HCT116 (cell line): Measurements from ENCODE around the gene FRY. TPM values are rescaled to one million over a fixed set of nuclear protein-coding genes. Genes with fewer than 3 reads are reported as not detected.

Source experiments
- ATAC-seq: fragments of 200-7000 bp; cut with Tn5 transposase; 2 replicates; pipeline ENCODE4 v1.9.1; 2020; ENCODE audit warnings: mild to moderate bottlenecking, moderate library complexity
- BruUV-seq: library from RNA; stranded (reverse); fragments of 400-500 nt; replicated peaks from 2 replicates; lab custom pipeline; 2021; lab: Mats Ljungman, UMichigan
- CTCF ChIA-PET: fragments of 300-600 bp; sonication (Branson Sonifier 250); formaldehyde crosslinking; loops from one replicate; lab custom pipeline; 2021; ENCODE audit warnings: antibody characterized with exemption; lab: Charles Lee
- POLR2A ChIA-PET: fragments of 300-600, 350-600 bp; sonication (Branson Sonifier 250); formaldehyde crosslinking; loops from one replicate; lab custom pipeline; 2021; ENCODE audit warnings: antibody characterized with exemption; lab: Charles Lee
- RAD21 ChIA-PET, 2 experiments: fragments of 300-600 bp; sonication (Branson Sonifier 250); formaldehyde crosslinking; loops; one replicate each; lab custom pipeline; 2023; ENCODE audit warnings: low total read pairs in 2 of 2; ENCODE audit not compliant: uncharacterized antibody in 2 of 2, unreplicated experiment in 2 of 2, low non-redundant PET in 1 of 2; lab: Charles Lee
- DNase-seq: peaks from one replicate; pipeline ENCODE4 v3.0.0-alpha.2; 2010; ENCODE audit warnings: low read depth, low spot score
- H2AFZ ChIP-seq: fragments of 200-600 bp; shearing (Covaris generic), sonication (generic); 2 replicates; pipeline ENCODE4 v1.6.1; 2017; ENCODE audit warnings: low read depth, mixed run types, mixed read lengths, antibody characterized with exemption, low read length; ENCODE audit not compliant: poor library complexity, severe bottlenecking
- H3K27ac ChIP-seq: 2 replicates; pipeline ENCODE4 v1.5.1; 2012; ENCODE audit warnings: low read depth, low read length
- H3K27me3 ChIP-seq: fragments of 200-600 bp; sonication (generic); 2 replicates; pipeline ENCODE4 v1.6.1; 2016; ENCODE audit warnings: mixed run types, low read length, mixed read lengths; ENCODE audit not compliant: insufficient read depth
- H3K36me3 ChIP-seq, 2 experiments: fragments of 200-500 bp in 1 of 2; fragments of 200-600 bp in 1 of 2; sonication (Bioruptor generic) in 1 of 2; sonication (generic) in 1 of 2; 2 replicates each; pipeline versions ENCODE4 v1.5.1 to v1.6.1; 2014 to 2016; ENCODE audit warnings: low read length in 2 of 2, inconsistent platforms in 1 of 2, mixed read lengths in 1 of 2, mixed run types in 1 of 2; ENCODE audit not compliant: insufficient read depth in 2 of 2, control insufficient read depth in 1 of 2
- H3K4me1 ChIP-seq, 2 experiments: fragments of 200-600 bp in 1 of 2; sonication (generic) in 1 of 2; 2 replicates each; pipeline versions ENCODE4 v1.5.1 to v1.6.1; 2012 to 2017; ENCODE audit warnings: low read length in 2 of 2, inconsistent platforms in 1 of 2, mild to moderate bottlenecking in 1 of 2, mixed read lengths in 1 of 2, mixed run types in 1 of 2, moderate library complexity in 1 of 2; ENCODE audit not compliant: insufficient read depth in 2 of 2, control insufficient read depth in 1 of 2
- H3K4me2 ChIP-seq: fragments of 200-600 bp; sonication (generic); 2 replicates; pipeline ENCODE4 v1.6.1; 2017; ENCODE audit warnings: mixed run types, low read length, mixed read lengths
- H3K4me3 ChIP-seq, 2 experiments: fragments of 200-600 bp in 1 of 2; sonication (generic) in 1 of 2; replicated peaks in 1 of 2; 2 replicates each; pipeline ENCODE4 v1.5.1; 2011 to 2016; ENCODE audit warnings: low read length in 2 of 2, control low read depth in 1 of 2, low read depth in 1 of 2, mild to moderate bottlenecking in 1 of 2, mixed read lengths in 1 of 2, mixed run types in 1 of 2
- H3K79me2 ChIP-seq: fragments of 200-600 bp; sonication (generic); 2 replicates; pipeline ENCODE4 v1.6.1; 2017; ENCODE audit warnings: mild to moderate bottlenecking, mixed run types, low read length, moderate library complexity, mixed read lengths; ENCODE audit not compliant: insufficient read depth
- H3K9ac ChIP-seq: fragments of 200-600 bp; sonication (generic); 2 replicates; pipeline ENCODE4 v1.6.1; 2016; ENCODE audit warnings: low read length, mixed read lengths
- H3K9me2 ChIP-seq: fragments of 200-600 bp; sonication (generic), shearing (Covaris generic); 2 replicates; pipeline ENCODE4 v1.6.1; 2017; ENCODE audit warnings: mixed run types, mild to moderate bottlenecking, moderate library complexity; ENCODE audit not compliant: insufficient read depth
- H3K9me3 ChIP-seq, 2 experiments: fragments of 200-500 bp in 1 of 2; fragments of 200-600 bp in 1 of 2; sonication (Bioruptor generic) in 1 of 2; sonication (generic) in 1 of 2; 2 replicates each; pipeline ENCODE4 v1.6.1; 2014 to 2017; ENCODE audit warnings: low read length in 2 of 2, mixed read lengths in 2 of 2, inconsistent platforms in 1 of 2, low read depth in 1 of 2, mild to moderate bottlenecking in 1 of 2, mixed run types in 1 of 2, moderate library complexity in 1 of 2; ENCODE audit not compliant: control insufficient read depth in 1 of 2, insufficient read depth in 1 of 2
- H4K20me1 ChIP-seq: fragments of 200-600 bp; sonication (generic), shearing (Covaris generic); 2 replicates; pipeline ENCODE4 v1.6.1; 2017; ENCODE audit warnings: mixed run types, mild to moderate bottlenecking, moderate library complexity; ENCODE audit not compliant: insufficient read depth
- CBX3 ChIP-seq: IDR thresholded peaks from 2 replicates; pipeline ENCODE4 v1.6.1; 2012; ENCODE audit warnings: low read depth
- EGR1 ChIP-seq: IDR thresholded peaks from 2 replicates; pipeline ENCODE4 v1.6.1; 2012; ENCODE audit warnings: low read depth
- EZH2 ChIP-seq: fragments of 200-600 bp; sonication (generic); IDR thresholded peaks from 2 replicates; pipeline ENCODE4 v1.6.1; 2017; ENCODE audit warnings: antibody characterized with exemption, mixed run types
- POLR2A ChIP-seq: IDR thresholded peaks from 2 replicates; pipeline ENCODE4 v1.7.0; 2011; ENCODE audit warnings: borderline replicate concordance; ENCODE audit not compliant: insufficient read depth, insufficient read length; ENCODE audit errors: extremely low read depth
- POLR2AphosphoS5 ChIP-seq: IDR thresholded peaks from 2 replicates; pipeline ENCODE4 v1.6.1; 2011; ENCODE audit warnings: mild to moderate bottlenecking, low read depth, low read length, moderate library complexity
- RAD21 ChIP-seq: IDR thresholded peaks from 2 replicates; pipeline ENCODE4 v1.6.1; 2012; ENCODE audit warnings: low read depth, mild to moderate bottlenecking
- SIN3A ChIP-seq: IDR thresholded peaks from 2 replicates; pipeline ENCODE4 v1.6.1; 2012; ENCODE audit warnings: low read depth
- SP1 ChIP-seq: IDR thresholded peaks from 2 replicates; pipeline ENCODE4 v1.6.1; 2012; ENCODE audit warnings: low read depth
- SRF ChIP-seq: IDR thresholded peaks from 2 replicates; pipeline ENCODE4 v1.6.1; 2012; ENCODE audit warnings: low read depth
- TCF7L2 ChIP-seq: IDR thresholded peaks from 2 replicates; pipeline ENCODE4 v1.7.0; 2011; ENCODE audit warnings: borderline replicate concordance, inconsistent platforms; ENCODE audit not compliant: insufficient read depth, insufficient read length; ENCODE audit errors: extremely low read depth
- YY1 ChIP-seq: IDR thresholded peaks from 2 replicates; pipeline ENCODE4 v1.6.1; 2011; ENCODE audit warnings: low read length, low read depth, moderate library complexity, mild to moderate bottlenecking; ENCODE audit not compliant: insufficient replicate concordance; ENCODE audit errors: extremely low read depth
- ZFX ChIP-seq: fragments of 450-650 bp; IDR thresholded peaks from 2 replicates; pipeline ENCODE4 v1.6.1; 2017
- intact Hi-C: fragments of 100-400 bp; cut with micrococcal nuclease; formaldehyde crosslinking; loops from 2 replicates; pipeline ENCODE4 v1.10.0; 2022
- total RNA-seq: library from RNA; stranded (reverse); gene quantifications from one replicate; pipeline ENCODE4 v1.2.1, GENCODE V29; 2021; ENCODE audit not compliant: unreplicated experiment
- TF ChIP-seq, protein P1 (sequence below): IDR thresholded peaks from 2 replicates; pipeline ENCODE4 v1.6.1; 2012; ENCODE audit warnings: low read depth
- TF ChIP-seq, protein P2 (sequence below): IDR thresholded peaks from 2 replicates; pipeline ENCODE4 v1.6.1; 2011; ENCODE audit warnings: mild to moderate bottlenecking, low read length, moderate library complexity; ENCODE audit not compliant: insufficient replicate concordance; ENCODE audit errors: extremely low read depth
- TF ChIP-seq, protein P3 (sequence below): IDR thresholded peaks from 2 replicates; pipeline ENCODE4 v1.6.1; 2012

The FRY gene
- total RNA-seq, 1 experiment from 2014 or later: 1.4 TPM

DNA sequence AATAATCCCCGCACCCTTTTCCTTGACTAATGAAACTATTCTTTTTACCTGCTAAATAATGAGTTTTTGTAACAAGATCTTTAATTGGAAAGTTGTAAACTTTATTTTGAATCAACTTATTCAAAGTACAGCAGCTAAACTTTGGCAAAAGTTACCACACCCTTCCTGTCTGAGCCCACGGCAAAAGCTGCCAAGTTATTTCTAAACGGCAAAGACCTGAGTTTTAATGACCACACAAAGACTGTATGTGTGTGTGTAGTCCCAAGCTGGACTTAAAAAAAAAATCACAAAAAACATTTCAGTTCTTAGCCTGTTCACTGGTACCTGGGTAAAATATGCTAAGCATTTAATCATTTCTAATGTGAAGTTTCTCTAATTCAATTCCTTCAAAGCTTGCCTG is 222.8 kb downstream of the FRY start (continued):
- TF ChIP-seq, protein P1, sequence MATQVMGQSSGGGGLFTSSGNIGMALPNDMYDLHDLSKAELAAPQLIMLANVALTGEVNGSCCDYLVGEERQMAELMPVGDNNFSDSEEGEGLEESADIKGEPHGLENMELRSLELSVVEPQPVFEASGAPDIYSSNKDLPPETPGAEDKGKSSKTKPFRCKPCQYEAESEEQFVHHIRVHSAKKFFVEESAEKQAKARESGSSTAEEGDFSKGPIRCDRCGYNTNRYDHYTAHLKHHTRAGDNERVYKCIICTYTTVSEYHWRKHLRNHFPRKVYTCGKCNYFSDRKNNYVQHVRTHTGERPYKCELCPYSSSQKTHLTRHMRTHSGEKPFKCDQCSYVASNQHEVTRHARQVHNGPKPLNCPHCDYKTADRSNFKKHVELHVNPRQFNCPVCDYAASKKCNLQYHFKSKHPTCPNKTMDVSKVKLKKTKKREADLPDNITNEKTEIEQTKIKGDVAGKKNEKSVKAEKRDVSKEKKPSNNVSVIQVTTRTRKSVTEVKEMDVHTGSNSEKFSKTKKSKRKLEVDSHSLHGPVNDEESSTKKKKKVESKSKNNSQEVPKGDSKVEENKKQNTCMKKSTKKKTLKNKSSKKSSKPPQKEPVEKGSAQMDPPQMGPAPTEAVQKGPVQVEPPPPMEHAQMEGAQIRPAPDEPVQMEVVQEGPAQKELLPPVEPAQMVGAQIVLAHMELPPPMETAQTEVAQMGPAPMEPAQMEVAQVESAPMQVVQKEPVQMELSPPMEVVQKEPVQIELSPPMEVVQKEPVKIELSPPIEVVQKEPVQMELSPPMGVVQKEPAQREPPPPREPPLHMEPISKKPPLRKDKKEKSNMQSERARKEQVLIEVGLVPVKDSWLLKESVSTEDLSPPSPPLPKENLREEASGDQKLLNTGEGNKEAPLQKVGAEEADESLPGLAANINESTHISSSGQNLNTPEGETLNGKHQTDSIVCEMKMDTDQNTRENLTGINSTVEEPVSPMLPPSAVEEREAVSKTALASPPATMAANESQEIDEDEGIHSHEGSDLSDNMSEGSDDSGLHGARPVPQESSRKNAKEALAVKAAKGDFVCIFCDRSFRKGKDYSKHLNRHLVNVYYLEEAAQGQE: no peak
- TF ChIP-seq, all 23 proteins: peak for 0

DNA sequence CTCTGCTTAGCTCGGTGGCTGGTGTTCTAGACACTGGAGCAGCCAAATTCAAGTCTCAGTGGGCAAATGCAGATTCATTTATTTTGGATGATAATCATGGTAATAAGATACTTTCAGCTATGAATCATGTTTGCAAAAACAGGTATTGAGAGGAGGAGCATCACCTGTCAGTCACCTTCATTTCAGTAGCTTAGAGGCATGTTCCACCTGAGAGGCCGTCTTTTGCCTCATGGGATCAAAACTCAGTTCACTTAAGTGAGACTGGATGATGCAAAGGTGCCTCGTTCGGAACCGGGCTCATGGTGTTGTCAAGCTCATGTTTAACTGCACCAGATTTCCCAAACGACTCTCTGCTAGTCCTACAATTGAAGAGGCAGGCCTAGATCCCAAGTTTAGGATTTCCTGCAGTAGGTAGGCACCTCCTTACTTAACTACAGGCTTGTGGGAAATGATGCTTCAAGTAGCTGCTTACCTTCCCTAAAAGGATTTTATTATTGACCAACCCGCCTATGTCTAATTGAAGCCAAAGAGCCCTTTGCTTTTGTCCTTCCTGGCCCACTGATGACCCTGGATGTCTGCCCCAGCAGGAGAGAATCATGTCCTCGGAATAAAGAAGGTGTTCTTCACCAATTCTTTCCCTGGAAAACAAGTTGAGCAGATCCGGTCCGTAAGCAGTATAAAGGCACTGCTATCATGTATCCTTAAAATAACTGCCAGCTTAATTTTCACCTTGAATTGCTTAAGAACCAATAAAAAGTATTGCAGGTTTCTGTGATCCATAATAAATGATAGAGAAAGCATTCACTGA is 223.5 kb downstream of the FRY start:
- no peaks in the 10 kb centered on the region for H3K4me1 ChIP-seq
- no peaks in the 10 kb centered on the region for H3K79me2 ChIP-seq
- BruUV-seq: no TSS peak
- no peak overlapping the region for H3K4me3 ChIP-seq
- no peak for DNase-seq
- H3K9me3 ChIP-seq: no peaks in the 10 kb centered on the region
- H3K9ac ChIP-seq: no peak overlapping the region
- ChIA-PET RAD21 (no interaction called here), CTCF (interaction anchor here (0.8 kb wide), 1 partner anchor 13 kb away, joined by 5 read pairs; no protein-coding TSS in a partner anchor), POLR2A (no interaction called here)
- no peak overlapping the region for H3K4me2 ChIP-seq
- no peaks in the 10 kb centered on the region for H4K20me1 ChIP-seq
- no peak for ATAC-seq
- H3K27me3 ChIP-seq: no peaks in the 10 kb centered on the region
- H2AFZ ChIP-seq: no peak overlapping the region
- intact Hi-C loops: loop anchor here (5.0 kb wide), 1 partner anchor 52 kb away; no protein-coding TSS in a partner anchor
- no peak overlapping the region for H3K27ac ChIP-seq
- no peaks in the 10 kb centered on the region for H3K36me3 ChIP-seq
- no peaks in the 10 kb centered on the region for H3K9me2 ChIP-seq
- TF ChIP-seq CBX3 (no peak), ZFX (no peak), SRF (no peak), EGR1 (no peak), RAD21 (no peak), SIN3A (no peak), POLR2A (no peak), SP1 (no peak), POLR2AphosphoS5 (no peak), YY1 (no peak), EZH2 (no peak), TCF7L2 (no peak)
- TF ChIP-seq, protein P2, sequence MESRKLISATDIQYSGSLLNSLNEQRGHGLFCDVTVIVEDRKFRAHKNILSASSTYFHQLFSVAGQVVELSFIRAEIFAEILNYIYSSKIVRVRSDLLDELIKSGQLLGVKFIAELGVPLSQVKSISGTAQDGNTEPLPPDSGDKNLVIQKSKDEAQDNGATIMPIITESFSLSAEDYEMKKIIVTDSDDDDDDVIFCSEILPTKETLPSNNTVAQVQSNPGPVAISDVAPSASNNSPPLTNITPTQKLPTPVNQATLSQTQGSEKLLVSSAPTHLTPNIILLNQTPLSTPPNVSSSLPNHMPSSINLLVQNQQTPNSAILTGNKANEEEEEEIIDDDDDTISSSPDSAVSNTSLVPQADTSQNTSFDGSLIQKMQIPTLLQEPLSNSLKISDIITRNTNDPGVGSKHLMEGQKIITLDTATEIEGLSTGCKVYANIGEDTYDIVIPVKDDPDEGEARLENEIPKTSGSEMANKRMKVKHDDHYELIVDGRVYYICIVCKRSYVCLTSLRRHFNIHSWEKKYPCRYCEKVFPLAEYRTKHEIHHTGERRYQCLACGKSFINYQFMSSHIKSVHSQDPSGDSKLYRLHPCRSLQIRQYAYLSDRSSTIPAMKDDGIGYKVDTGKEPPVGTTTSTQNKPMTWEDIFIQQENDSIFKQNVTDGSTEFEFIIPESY: no peak
- TF ChIP-seq, protein P1: no peak
- TF ChIP-seq, protein P3, sequence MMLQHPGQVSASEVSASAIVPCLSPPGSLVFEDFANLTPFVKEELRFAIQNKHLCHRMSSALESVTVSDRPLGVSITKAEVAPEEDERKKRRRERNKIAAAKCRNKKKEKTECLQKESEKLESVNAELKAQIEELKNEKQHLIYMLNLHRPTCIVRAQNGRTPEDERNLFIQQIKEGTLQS: no peak
